Stimulated activated CD8-positive, alpha-beta memory T cell treated with anti-CD3 and anti-CD28 coated beads, Interleukin-2, amount 100 ng/mL, for 1 hour (primary cell): Measurements from ENCODE around the gene NFASC.

ENCODE experiments used
- DNase-seq, 2 donors: peaks; one replicate each; pipeline ENCODE4 v3.0.0-alpha.2; 2020; ENCODE audit warnings: low read depth in 2 of 2

The NFASC gene

GRCh38 chr1:205062895-205063294 lies 192.2 kb downstream of the NFASC start:
- DNase-seq = no peak

GRCh38 chr1:205064301-205064700 lies 193.6 kb downstream of the NFASC start:
- no peak for DNase-seq

- no peak for DNase-seq
Measured at GRCh38 chr1:205064741-205065316, 194.2 kb downstream of the NFASC start.

GRCh38 chr1:205065666-205066065 lies 195.0 kb downstream of the NFASC start:
- DNase-seq = no peak

GRCh38 chr1:205066141-205066818 lies 195.6 kb downstream of the NFASC start:
- no peak for DNase-seq

GRCh38 chr1:205067031-205067430 lies 196.4 kb downstream of the NFASC start:
- no peak for DNase-seq

- DNase-seq = no peak
Measured at GRCh38 chr1:205068001-205068400, 197.3 kb downstream of the NFASC start.

- no peak for DNase-seq
Measured at GRCh38 chr1:205068457-205069040, 197.9 kb downstream of the NFASC start.

- no peak for DNase-seq
Measured at GRCh38 chr1:205069371-205070125, 198.9 kb downstream of the NFASC start.

- DNase-seq = no peak
Measured at GRCh38 chr1:205071028-205071409, 200.4 kb downstream of the NFASC start.

GRCh38 chr1:205071801-205072200 lies 201.1 kb downstream of the NFASC start:
- DNase-seq = no peak

GRCh38 chr1:205072286-205072685 lies 201.6 kb downstream of the NFASC start:
- no peak for DNase-seq
